Keratinocyte (primary cell): Measurements from ENCODE around the gene AEN. TPM values are rescaled to one million over a fixed set of nuclear protein-coding genes. Genes with fewer than 3 reads are reported as not detected.

Experiments used
- DNase-seq: peaks from one replicate; pipeline ENCODE4 v3.0.0-alpha.2; 2011; ENCODE audit warnings: low read depth, missing footprints, low spot score
- FAIRE-seq: peaks from 2 replicates; lab custom pipeline; 2011; peaks lifted over from hg19 to GRCh38; lab: Jason Lieb, UNC
- H2AFZ ChIP-seq: 2 replicates; pipeline ENCODE4 v1.6.0; 2012; ENCODE audit warnings: low read length, control low read depth, inconsistent platforms; ENCODE audit not compliant: control insufficient read depth
- H3K27ac ChIP-seq: 2 replicates; pipeline ENCODE4 v1.5.1; 2011; ENCODE audit warnings: low read length; ENCODE audit not compliant: control insufficient read depth, insufficient read depth
- H3K27me3 ChIP-seq: 3 replicates; pipeline ENCODE4 v1.6.0; 2011; ENCODE audit warnings: low read length; ENCODE audit not compliant: control insufficient read depth, insufficient read depth; ENCODE audit errors: extremely low read depth
- H3K36me3 ChIP-seq, 2 experiments: 2 replicates in 1 of 2; 3 replicates in 1 of 2; pipeline ENCODE4 v1.5.1; 2011; ENCODE audit warnings: low read length in 2 of 2, mild to moderate bottlenecking in 1 of 2; ENCODE audit not compliant: control insufficient read depth in 2 of 2, insufficient read depth in 2 of 2; ENCODE audit errors: extremely low read depth in 1 of 2
- H3K4me1 ChIP-seq: 3 replicates; pipeline ENCODE4 v1.5.1; 2011; ENCODE audit warnings: low read length; ENCODE audit not compliant: control insufficient read depth, insufficient read depth; ENCODE audit errors: extremely low read depth
- H3K4me2 ChIP-seq: 3 replicates; pipeline ENCODE4 v1.6.0; 2011; ENCODE audit warnings: low read depth, low read length; ENCODE audit not compliant: control insufficient read depth, insufficient read depth; ENCODE audit errors: extremely low read depth
- H3K4me3 ChIP-seq, 3 experiments: fragments of 200-600 bp in 1 of 3; sonication (generic) in 1 of 3; 2 replicates in 2 of 3; 3 replicates in 1 of 3; pipeline ENCODE4 v1.5.1; 2011 to 2016; ENCODE audit warnings: low read length in 3 of 3, mild to moderate bottlenecking in 3 of 3, control low read depth in 2 of 3, inconsistent platforms in 1 of 3, low read depth in 1 of 3, mixed read lengths in 1 of 3, mixed run types in 1 of 3, moderate library complexity in 1 of 3; ENCODE audit not compliant: control insufficient read depth in 2 of 3, insufficient read depth in 2 of 3; ENCODE audit errors: extremely low read depth in 1 of 3
- H3K79me2 ChIP-seq: 2 replicates; pipeline ENCODE4 v1.6.0; 2012; ENCODE audit warnings: low read length; ENCODE audit not compliant: control insufficient read depth, insufficient read depth
- H3K9ac ChIP-seq: 3 replicates; pipeline ENCODE4 v1.6.0; 2011; ENCODE audit warnings: low read length; ENCODE audit not compliant: control insufficient read depth, insufficient read depth; ENCODE audit errors: extremely low read depth
- H3K9me1 ChIP-seq: 3 replicates; pipeline ENCODE4 v1.6.0; 2011; ENCODE audit warnings: low read length; ENCODE audit not compliant: control insufficient read depth, insufficient read depth; ENCODE audit errors: extremely low read depth
- H3K9me3 ChIP-seq: 2 replicates; pipeline ENCODE4 v1.5.1; 2012; ENCODE audit warnings: low read depth, low read length; ENCODE audit not compliant: control insufficient read depth
- H4K20me1 ChIP-seq: 3 replicates; pipeline ENCODE4 v1.6.0; 2011; ENCODE audit warnings: low read length; ENCODE audit not compliant: control insufficient read depth, insufficient read depth; ENCODE audit errors: extremely low read depth
- CTCF ChIP-seq, 3 experiments: IDR thresholded peaks in 1 of 3; conservative IDR thresholded peaks in 1 of 3; optimal IDR thresholded peaks in 1 of 3; 2 replicates in 2 of 3; 3 replicates in 1 of 3; pipeline versions ENCODE3 to v1.5.1; 2011; ENCODE audit warnings: low read length in 3 of 3, mild to moderate bottlenecking in 3 of 3, moderate library complexity in 2 of 3, control low read depth in 1 of 3, inconsistent platforms in 1 of 3; ENCODE audit not compliant: insufficient read depth in 2 of 3; ENCODE audit errors: extremely low read depth in 1 of 3
- EZH2 ChIP-seq: IDR thresholded peaks from one replicate; pipeline ENCODE4 v1.6.1; 2012; ENCODE audit warnings: inconsistent platforms, mild to moderate bottlenecking, low read length, moderate library complexity
- dilution Hi-C: fragments of 300-500 bp; cut with MboI; formaldehyde crosslinking; loops from one replicate; pipeline ENCODE4 v1.7.0; 2020; ENCODE audit warnings: low sequenced_read_pairs; ENCODE audit not compliant: extremely low pct_ligation_motif_present
- polyA plus RNA-seq, 5 experiments: library from polyadenylated mRNA; depleted of rRNA in 3 of 5; stranded (reverse) in 3 of 5; stranded (forward) in 1 of 5; unstranded in 1 of 5; fragments of >200 nt; gene quantifications; 1 replicate in 1 of 5; 2 replicates in 3 of 5; 3 replicates in 1 of 5; pipeline versions ENCODE4 v1.2.1 to v1.2.3, GENCODE V29; 2011 to 2012; ENCODE audit warnings: missing spikeins in 2 of 5, low read depth in 1 of 5, low replicate concordance in 1 of 5

Gene AEN
- polyA plus RNA-seq, 1 donor (not counting 4 experiments of a cell fraction or from before 2014, with no cell fraction given), result 27.5 TPM

GRCh38 chr15:88658972-88659931 is 38.1 kb downstream of the AEN start:
- Histone ChIP-seq H3K9me1 (no peaks in the 10 kb centered on the region), H3K4me1 (peaks cover 18% of the 10 kb centered on the region), H3K79me2 (no peaks in the 10 kb centered on the region), H3K4me2 (peak overlapping the region; percentile 66), H3K9me3 (no peaks in the 10 kb centered on the region), H3K27me3 (no peaks in the 10 kb centered on the region), H4K20me1 (no peaks in the 10 kb centered on the region), H3K9ac (no peak overlapping the region), H3K4me3 (peak overlapping the region in 1 of 3 experiments; percentile 31), H3K36me3 (no peaks in the 10 kb centered on the region), H2AFZ (peak overlapping the region; percentile 29), H3K27ac (peak overlapping the region; percentile 33)
- TF ChIP-seq EZH2 (no peak), CTCF (optimal IDR thresholded peaks at IDR 0.05 in 1 of 3, IDR thresholded peaks at IDR 0.05 in 1 of 3, conservative IDR thresholded peaks at IDR 0.05 in 1 of 3; ENCODE audit: extremely low read depth in 1 of 3, insufficient read depth in 2 of 3, low read length in 3 of 3) (no peak)
- FAIRE-seq (peak; percentile 63), DNase-seq (no peak)
- dilution Hi-C loops, result no loop called here

DNA sequence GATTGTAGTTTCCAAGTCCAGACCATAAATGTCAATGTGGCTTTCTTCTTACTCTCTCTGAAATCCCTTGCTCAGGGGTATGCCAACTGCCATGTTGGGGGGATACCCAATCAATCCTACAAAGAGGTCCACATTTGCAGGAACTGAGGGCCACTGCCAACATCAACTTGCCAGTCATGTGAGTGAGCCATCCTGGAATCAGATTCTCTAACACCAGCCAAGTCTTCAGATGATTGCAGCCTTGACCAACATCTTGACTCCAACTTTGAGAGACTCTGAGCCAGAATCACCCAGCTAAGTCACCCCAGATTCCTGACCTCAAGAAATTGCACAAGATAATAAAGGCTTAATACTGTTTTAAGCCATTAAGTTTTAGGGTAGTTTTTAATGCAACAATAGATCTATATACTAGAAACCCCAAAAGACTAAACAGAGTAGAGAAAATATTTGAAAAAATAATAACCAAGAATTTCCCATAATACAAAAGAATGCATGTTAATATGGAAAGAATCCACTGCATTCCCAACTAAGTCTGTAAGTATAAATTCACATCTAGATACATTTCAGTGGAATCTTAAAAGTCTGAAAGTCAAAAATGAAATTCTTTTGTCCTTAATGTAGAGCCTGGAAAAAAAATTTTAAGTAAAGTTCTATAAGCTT is 40.0 kb downstream of the AEN start:
- FAIRE-seq, result no peak
- no peaks in the 10 kb centered on the region for H3K79me2 ChIP-seq
- TF ChIP-seq CTCF (optimal IDR thresholded peaks at IDR 0.05 in 1 of 3, IDR thresholded peaks at IDR 0.05 in 1 of 3, conservative IDR thresholded peaks at IDR 0.05 in 1 of 3; ENCODE audit: extremely low read depth in 1 of 3, insufficient read depth in 2 of 3, low read length in 3 of 3), result no peak

More for the DNA sequence above, 40.0 kb downstream of the AEN start:
- Histone ChIP-seq H2AFZ (no peak overlapping the region), H3K27me3 (no peaks in the 10 kb centered on the region), H4K20me1 (no peaks in the 10 kb centered on the region), H3K4me1 (peaks cover 18% of the 10 kb centered on the region), H3K9ac (no peak overlapping the region), H3K9me3 (no peaks in the 10 kb centered on the region), H3K4me2 (no peak overlapping the region), H3K27ac (no peak overlapping the region), H3K9me1 (no peaks in the 10 kb centered on the region), H3K36me3 (no peaks in the 10 kb centered on the region), H3K4me3 (no peak overlapping the region)
- no peak for DNase-seq
- dilution Hi-C loops, result no loop called here
